DND-41 (cell line): Measurements from ENCODE around the gene SNN.

Source experiments
- ATAC-seq: fragments of 200-7000 bp; cut with Tn5 transposase; 3 replicates; pipeline ENCODE4 v1.9.1; 2021; ENCODE audit warnings: low read depth; ENCODE audit not compliant: insufficient read depth
- DNase-seq: peaks from one replicate; pipeline ENCODE4 v3.0.0-alpha.2; 2020
- H2AFZ ChIP-seq: 2 replicates; pipeline ENCODE4 v1.6.0; 2012; ENCODE audit warnings: low read depth, low read length
- H3K27ac ChIP-seq: 2 replicates; pipeline ENCODE4 v1.5.1; 2012; ENCODE audit warnings: low read length, inconsistent platforms
- H3K27me3 ChIP-seq: fragments of 200-600 bp; sonication (generic); 2 replicates; pipeline ENCODE4 v1.6.0; 2012; ENCODE audit warnings: low read length, mild to moderate bottlenecking, inconsistent platforms; ENCODE audit not compliant: insufficient read depth, poor library complexity
- H3K36me3 ChIP-seq: 2 replicates; pipeline ENCODE4 v1.5.1; 2012; ENCODE audit warnings: low read length, inconsistent platforms; ENCODE audit not compliant: insufficient read depth
- H3K4me1 ChIP-seq: 2 replicates; pipeline ENCODE4 v1.5.1; 2012; ENCODE audit warnings: mild to moderate bottlenecking, low read length; ENCODE audit not compliant: insufficient read depth
- H3K4me2 ChIP-seq: 2 replicates; pipeline ENCODE4 v1.6.0; 2012; ENCODE audit warnings: mild to moderate bottlenecking, moderate library complexity, low read length, inconsistent platforms; ENCODE audit not compliant: insufficient read depth
- H3K4me3 ChIP-seq, 2 experiments: fragments of 200-600 bp in 1 of 2; shearing (Covaris generic) in 1 of 2; 2 replicates each; pipeline ENCODE4 v1.5.1; 2012 to 2016; ENCODE audit warnings: inconsistent platforms in 2 of 2, low read length in 2 of 2, mild to moderate bottlenecking in 2 of 2, low read depth in 1 of 2, moderate library complexity in 1 of 2
- H3K79me2 ChIP-seq: 2 replicates; pipeline ENCODE4 v1.6.0; 2012; ENCODE audit warnings: low read length, inconsistent platforms; ENCODE audit not compliant: insufficient read depth
- H3K9ac ChIP-seq: 2 replicates; pipeline ENCODE4 v1.6.0; 2012; ENCODE audit warnings: low read depth, mild to moderate bottlenecking, inconsistent platforms, low read length, moderate library complexity
- H3K9me3 ChIP-seq: 2 replicates; pipeline ENCODE4 v1.5.1; 2012; ENCODE audit warnings: low read length, moderate library complexity, mild to moderate bottlenecking, inconsistent platforms; ENCODE audit not compliant: insufficient read depth, severe bottlenecking
- H4K20me1 ChIP-seq: 2 replicates; pipeline ENCODE4 v1.6.0; 2012; ENCODE audit warnings: low read length; ENCODE audit not compliant: insufficient read depth
- EZH2 ChIP-seq: IDR thresholded peaks from 3 replicates; pipeline ENCODE4 v1.6.1; 2012; ENCODE audit warnings: borderline replicate concordance, low read depth, mild to moderate bottlenecking, moderate library complexity, low read length, inconsistent platforms; ENCODE audit not compliant: severe bottlenecking
- TF ChIP-seq, protein P1 (sequence below): IDR thresholded peaks from 2 replicates; pipeline ENCODE4 v1.5.1; 2012; ENCODE audit warnings: borderline replicate concordance, low read length, moderate library complexity, mild to moderate bottlenecking; ENCODE audit not compliant: poor library complexity, severe bottlenecking; ENCODE audit errors: extremely low read depth

SNN gene

DNA sequence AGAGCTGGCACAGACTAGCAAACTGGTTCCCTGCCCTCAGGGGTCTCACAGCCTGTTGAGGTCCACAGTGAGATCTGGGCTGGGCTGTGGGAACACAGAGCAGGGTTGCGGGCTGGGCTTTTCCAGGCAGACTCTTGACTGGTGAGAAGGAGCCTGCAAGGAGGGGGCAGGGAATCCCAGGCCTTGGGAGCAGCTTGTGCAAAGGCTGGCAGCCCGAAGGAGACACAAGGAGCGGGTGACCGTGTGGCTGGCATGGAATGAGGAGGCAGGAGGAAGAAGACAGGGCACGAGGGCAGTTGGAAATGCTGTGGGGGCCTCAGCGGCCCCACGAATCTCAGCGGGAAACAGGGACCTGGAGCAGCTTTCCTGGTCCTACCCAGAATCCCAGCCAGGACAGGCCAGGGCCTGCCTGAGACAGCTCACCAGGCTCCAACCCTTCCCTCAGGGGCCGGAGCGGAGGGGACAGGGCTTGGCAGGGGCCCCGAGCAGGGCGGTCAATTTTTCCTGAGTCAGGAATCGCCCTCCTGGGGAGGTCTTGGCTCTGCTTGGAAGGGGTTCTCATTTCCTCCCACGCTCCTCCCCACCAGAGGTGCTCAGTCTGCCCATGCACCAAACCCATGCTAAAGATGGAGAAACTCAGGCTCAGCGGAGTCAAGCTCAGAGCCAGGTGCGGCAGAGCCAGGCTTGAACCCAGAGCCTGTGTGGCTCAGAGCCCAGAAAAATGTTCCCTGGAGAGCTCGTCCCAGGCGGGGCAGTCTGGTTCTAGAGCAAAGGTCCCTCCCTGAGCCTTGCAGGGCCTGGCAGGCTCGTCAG, 9.2 kb upstream of the SNN start:
- ATAC-seq (no peak), DNase-seq (no peak)
- no peak overlapping the region for H3K27ac ChIP-seq
- no peaks in the 10 kb centered on the region for H3K9me3 ChIP-seq
- no peaks in the 10 kb centered on the region for H3K36me3 ChIP-seq
- H3K27me3 ChIP-seq: no peaks in the 10 kb centered on the region
- no peaks in the 10 kb centered on the region for H4K20me1 ChIP-seq
- no peaks in the 10 kb centered on the region for H3K79me2 ChIP-seq
- TF ChIP-seq, protein P1, sequence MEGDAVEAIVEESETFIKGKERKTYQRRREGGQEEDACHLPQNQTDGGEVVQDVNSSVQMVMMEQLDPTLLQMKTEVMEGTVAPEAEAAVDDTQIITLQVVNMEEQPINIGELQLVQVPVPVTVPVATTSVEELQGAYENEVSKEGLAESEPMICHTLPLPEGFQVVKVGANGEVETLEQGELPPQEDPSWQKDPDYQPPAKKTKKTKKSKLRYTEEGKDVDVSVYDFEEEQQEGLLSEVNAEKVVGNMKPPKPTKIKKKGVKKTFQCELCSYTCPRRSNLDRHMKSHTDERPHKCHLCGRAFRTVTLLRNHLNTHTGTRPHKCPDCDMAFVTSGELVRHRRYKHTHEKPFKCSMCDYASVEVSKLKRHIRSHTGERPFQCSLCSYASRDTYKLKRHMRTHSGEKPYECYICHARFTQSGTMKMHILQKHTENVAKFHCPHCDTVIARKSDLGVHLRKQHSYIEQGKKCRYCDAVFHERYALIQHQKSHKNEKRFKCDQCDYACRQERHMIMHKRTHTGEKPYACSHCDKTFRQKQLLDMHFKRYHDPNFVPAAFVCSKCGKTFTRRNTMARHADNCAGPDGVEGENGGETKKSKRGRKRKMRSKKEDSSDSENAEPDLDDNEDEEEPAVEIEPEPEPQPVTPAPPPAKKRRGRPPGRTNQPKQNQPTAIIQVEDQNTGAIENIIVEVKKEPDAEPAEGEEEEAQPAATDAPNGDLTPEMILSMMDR: no peak
- no peak for TF ChIP-seq EZH2
- H3K4me2 ChIP-seq: no peak overlapping the region
- H3K4me3 ChIP-seq: no peak overlapping the region
- H2AFZ ChIP-seq: no peak overlapping the region
- H3K4me1 ChIP-seq: peaks cover 26% of the 10 kb centered on the region
- no peak overlapping the region for H3K9ac ChIP-seq

DNA sequence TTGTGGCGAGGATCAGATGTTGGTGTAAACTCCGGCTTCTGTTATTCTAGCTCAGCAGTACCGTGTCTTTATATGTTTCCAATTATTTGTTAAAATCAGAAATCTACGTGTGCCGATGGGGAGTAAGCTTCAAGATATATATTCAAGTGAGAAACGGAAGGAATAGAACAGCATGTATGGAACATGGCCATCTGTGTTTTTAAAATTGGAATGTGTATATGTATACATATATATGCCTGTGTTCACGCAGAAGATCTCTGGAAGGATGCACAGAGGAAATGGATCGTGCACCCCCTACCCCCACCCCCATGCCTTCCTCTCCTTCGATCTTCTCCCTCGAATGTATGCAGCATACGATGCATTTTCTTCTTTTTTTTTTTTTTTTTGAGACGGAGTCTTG, 7.7 kb upstream of the SNN start:
- no peak overlapping the region for H3K9ac ChIP-seq
- H4K20me1 ChIP-seq: no peaks in the 10 kb centered on the region
- no peak overlapping the region for H3K27ac ChIP-seq
- TF ChIP-seq EZH2: no peak
- TF ChIP-seq, protein P1: no peak
- no peaks in the 10 kb centered on the region for H3K27me3 ChIP-seq
- peaks cover 26% of the 10 kb centered on the region for H3K4me1 ChIP-seq
- H3K36me3 ChIP-seq: no peaks in the 10 kb centered on the region
- no peak for ATAC-seq
- H3K9me3 ChIP-seq: no peaks in the 10 kb centered on the region
- H2AFZ ChIP-seq: no peak overlapping the region
- H3K79me2 ChIP-seq: no peaks in the 10 kb centered on the region
- H3K4me3 ChIP-seq: no peak overlapping the region
- no peak overlapping the region for H3K4me2 ChIP-seq
- no peak for DNase-seq

DNA sequence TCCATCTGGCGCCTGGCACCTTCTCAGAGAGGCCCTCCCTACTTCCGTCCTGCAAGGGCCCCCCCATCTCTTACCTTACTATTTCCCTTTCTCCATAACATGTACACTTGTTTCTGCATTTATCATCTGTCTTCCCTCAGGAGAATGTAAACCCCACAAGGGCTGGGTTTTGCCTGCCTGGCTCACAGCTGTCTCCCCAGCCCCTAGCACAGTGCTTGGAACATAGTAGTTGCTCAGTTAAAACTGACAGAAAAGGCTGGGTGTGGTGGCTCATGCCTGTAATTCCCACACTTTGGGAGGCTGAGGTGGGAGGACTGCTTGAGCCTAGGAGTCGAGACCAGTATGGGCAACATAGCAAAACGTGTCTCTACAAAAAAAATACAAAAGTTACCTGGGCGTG, 5.7 kb upstream of the SNN start:
- Histone ChIP-seq H3K9ac (no peak overlapping the region), H3K9me3 (no peaks in the 10 kb centered on the region), H3K4me2 (no peak overlapping the region), H3K4me3 (no peak overlapping the region), H2AFZ (no peak overlapping the region), H4K20me1 (no peaks in the 10 kb centered on the region), H3K27ac (no peak overlapping the region), H3K4me1 (peaks cover 41% of the 10 kb centered on the region), H3K27me3 (no peaks in the 10 kb centered on the region), H3K79me2 (no peaks in the 10 kb centered on the region), H3K36me3 (no peaks in the 10 kb centered on the region)
- TF ChIP-seq, protein P1: no peak
- TF ChIP-seq EZH2: no peak
- ATAC-seq (no peak), DNase-seq (no peak)
